HG03442 (cell line): Measurements from ENCODE around the gene SECTM1.

Source experiments
- ATAC-seq: cut with Tn5 transposase; IDR thresholded peaks from one replicate; pipeline ENCODE4 v1.9.1; 2021; ENCODE audit warnings: mild to moderate bottlenecking, moderate library complexity; ENCODE audit not compliant: unreplicated experiment

Gene SECTM1

GRCh38 chr17:82301916-82302567 lies 31.5 kb downstream of the SECTM1 start:
- no peak for ATAC-seq

- ATAC-seq = no peak
Measured at GRCh38 chr17:82301300-82301915, 32.2 kb downstream of the SECTM1 start.

- ATAC-seq = no peak
Measured at GRCh38 chr17:82300707-82301270, 32.8 kb downstream of the SECTM1 start.

- ATAC-seq = no peak
Measured at GRCh38 chr17:82300228-82300627, 33.3 kb downstream of the SECTM1 start.

DNA sequence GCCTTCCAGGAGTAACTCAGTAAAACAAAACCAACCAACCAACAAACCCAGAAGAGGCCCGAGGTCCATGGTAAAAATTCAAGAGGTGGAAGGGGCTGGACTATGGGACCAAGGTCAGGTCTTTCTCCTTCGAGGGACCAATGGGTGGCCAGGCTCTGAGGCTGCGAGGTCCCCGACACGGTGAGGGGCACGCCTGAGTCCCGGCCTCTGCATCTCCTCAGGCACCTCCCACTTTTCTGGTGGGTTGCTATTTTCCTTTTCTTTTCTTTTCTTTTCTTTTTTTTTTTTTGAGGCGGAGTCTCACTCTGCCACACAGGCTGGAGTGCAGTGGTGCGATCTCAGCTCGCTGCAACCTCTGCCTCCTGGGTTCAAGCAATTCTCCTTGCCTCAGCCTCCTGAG lies 34.1 kb downstream of the SECTM1 start:
- no peak for ATAC-seq

- ATAC-seq = no peak
Measured at GRCh38 chr17:82298538-82299421, 34.8 kb downstream of the SECTM1 start.

GRCh38 chr17:82297714-82298537 lies 35.6 kb downstream of the SECTM1 start:
- ATAC-seq = peak; percentile 52

DNA sequence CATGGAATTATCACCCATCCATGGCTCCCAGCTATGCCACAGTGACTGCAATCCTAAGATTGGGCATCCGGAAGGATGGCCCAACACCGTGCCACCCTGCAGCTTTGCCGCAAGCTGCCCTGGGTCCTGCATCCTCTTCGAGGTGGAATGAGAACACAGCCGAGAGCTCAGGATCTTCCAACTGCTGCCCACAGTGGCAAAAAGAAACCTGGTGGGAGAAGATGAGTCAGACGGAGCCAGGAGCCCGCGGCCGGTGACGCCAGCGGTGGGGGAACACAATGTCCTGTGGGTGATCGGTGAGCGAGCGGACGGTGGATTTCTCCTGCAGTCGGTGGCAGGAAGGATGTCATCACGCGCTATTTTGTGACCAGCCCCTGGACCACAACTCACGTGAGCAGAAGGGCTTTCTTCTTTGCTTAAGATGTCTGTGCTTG lies 36.3 kb downstream of the SECTM1 start:
- ATAC-seq = no peak

DNA sequence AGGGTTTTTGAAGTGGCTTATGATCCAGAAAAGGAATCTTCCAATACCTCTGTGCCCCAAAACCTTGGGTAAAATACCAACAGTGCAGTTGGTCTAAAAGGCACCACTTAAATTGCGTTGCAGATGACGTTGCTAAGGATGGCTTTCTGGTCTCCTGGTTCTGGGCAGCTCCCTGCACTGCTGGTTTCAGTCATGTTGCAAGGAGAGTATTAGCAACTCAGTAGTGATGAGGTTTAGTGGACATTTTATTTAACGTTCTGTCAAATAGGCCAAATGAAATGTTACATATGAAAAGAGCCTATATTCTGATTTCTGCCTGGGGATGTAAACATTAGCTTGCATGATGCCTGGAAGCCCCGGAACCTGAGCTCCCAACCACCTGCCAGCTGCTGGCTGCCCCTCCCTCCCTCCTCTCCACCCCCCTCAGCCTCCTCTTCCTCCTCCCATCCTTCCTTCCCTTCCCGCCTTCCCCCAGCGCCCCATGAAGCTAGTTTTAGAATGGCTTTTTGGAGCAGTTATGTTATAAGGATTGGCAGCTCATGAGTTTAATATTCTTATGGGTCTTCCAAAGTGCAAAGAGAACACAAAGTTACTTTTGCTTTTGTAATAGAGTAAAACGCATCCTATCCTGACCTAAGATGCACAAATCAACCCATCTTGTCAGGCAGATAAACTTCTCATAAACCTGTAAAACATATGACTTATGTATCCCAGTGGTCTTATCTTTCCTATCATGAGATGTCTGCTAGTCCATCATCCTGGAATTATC lies 36.9 kb downstream of the SECTM1 start:
- no peak for ATAC-seq

DNA sequence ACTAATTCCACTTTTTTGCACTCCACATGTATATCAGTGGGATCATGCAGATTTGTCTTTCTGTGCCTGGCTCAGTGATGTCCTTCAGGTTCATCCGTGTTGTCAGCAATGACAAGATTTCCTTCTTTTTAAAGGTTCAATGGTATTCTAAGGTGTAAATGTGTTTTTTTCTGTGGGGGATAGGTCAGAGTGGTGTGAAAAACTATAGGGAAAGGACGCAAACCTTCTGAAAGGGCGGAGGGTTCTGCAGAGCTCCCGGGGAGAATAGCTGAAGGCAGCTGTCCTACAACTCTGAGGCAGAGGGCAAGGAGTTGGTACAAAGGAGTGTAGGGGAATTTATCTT lies 38.1 kb downstream of the SECTM1 start:
- ATAC-seq = no peak

DNA sequence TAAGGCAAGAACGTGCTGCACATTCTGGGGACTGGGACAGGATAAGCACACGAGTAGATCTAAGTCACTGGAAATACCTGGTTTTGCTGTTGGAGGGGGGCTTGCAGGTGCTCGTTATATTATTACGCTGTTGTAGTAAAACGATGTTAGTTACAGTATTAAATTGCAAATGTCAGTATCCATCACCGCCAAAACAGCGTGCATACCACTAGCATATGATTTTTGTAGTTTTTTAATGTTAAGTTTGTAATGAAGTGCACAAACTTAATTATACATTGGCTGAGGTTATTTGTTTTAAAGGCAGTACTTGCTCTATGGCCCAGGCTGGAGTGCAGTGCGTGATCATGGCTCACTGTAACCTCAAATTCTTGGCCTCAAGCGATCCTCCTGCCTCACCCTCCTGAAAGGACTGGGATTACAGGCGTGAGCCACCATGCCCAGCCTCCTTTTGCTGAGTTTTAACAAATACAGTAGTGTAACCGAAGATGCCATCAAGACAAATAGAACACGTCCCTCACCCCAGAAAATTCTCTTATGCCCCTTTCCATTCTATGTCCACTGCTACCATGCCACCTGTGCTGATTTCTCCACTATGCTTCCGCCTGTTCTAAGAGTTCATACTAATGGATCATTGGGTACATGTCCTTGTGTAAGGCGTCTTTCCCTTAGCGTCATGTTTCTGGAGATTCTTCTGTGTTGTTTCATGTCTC lies 39.3 kb downstream of the SECTM1 start:
- ATAC-seq = no peak

GRCh38 chr17:82292251-82293154 lies 41.1 kb downstream of the SECTM1 start:
- ATAC-seq = peak; percentile 91

DNA sequence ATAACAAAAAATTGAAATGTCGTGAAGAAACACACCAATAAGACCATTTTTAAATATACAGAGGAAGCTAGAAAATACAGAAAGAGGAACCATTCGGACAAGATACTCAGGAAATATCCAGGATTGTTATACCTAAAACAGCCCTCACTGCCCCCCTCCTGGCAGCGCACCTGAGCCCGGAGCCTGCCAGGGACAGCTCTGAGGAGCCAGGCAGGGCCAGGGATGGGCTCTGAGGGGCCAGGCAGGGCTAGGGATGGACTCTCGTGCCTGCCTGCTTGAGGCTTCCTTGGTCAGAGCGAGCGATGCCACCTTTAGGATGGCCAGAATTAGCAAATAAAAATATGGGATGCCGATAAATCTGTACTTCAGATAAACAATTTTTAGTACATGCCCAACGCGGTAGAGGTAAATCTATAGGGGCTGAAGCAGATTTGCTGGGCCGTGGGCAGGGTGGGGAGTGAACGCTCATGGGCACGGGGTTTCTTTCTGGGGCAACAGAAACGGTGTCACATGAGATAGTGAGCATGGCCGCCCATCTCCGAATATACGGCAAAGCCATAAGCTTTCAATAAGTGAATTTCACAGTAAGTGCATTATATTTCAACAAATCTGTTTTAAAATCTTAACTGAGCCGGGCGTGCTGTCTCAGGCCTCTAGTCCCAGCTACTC lies 41.9 kb downstream of the SECTM1 start:
- ATAC-seq = no peak

GRCh38 chr17:82287868-82288801 lies 45.4 kb downstream of the SECTM1 start:
- ATAC-seq = no peak

- no peak for ATAC-seq
Measured at GRCh38 chr17:82287013-82287867, 46.3 kb downstream of the SECTM1 start.

DNA sequence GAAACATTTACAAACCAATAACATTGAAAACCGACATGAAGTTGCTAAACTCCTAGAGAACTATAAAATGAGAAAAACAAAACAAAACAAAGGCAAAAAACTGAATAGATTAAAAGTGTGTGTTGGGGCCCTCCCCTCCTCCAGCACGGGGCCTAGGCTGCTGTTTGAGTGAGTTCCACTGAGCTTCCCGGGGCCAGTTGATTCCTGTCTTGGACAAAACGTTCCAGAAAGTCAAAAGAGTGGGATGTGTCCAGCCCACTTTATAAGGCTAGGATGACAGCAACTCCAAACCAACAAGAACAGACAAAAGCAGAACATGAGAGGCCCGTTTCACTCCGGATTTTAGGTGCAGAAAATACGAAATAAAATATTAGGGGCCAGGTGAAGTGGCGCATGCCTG lies 48.4 kb downstream of the SECTM1 start:
- ATAC-seq = no peak
